Right lobe of liver (tissue), 4 donors: ENCODE data around the gene NUCKS1.

Experiments used
- POLR2A ChIP-seq: fragments of 450-650 bp; IDR thresholded peaks from one replicate; pipeline ENCODE4 v1.6.1; 2017; ENCODE audit warnings: antibody characterized with exemption, mild to moderate bottlenecking
- TF ChIP-seq, protein P1 (sequence below), 4 donors: fragments of 200-600 bp in 3 of 4; fragments of 450-650 bp in 1 of 4; IDR thresholded peaks; one replicate each; pipeline versions ENCODE4 v1.5.1 to v1.8.0; 2016 to 2022; ENCODE audit warnings: antibody characterized with exemption in 4 of 4, mild to moderate bottlenecking in 2 of 4
- donor health status: DM: no; HTN: no; CAD: no.
- donor health status: DM: no; HTN: no; CAD: no.
- donor health status: DM: no; HTN: yes; CAD: no.

DNA sequence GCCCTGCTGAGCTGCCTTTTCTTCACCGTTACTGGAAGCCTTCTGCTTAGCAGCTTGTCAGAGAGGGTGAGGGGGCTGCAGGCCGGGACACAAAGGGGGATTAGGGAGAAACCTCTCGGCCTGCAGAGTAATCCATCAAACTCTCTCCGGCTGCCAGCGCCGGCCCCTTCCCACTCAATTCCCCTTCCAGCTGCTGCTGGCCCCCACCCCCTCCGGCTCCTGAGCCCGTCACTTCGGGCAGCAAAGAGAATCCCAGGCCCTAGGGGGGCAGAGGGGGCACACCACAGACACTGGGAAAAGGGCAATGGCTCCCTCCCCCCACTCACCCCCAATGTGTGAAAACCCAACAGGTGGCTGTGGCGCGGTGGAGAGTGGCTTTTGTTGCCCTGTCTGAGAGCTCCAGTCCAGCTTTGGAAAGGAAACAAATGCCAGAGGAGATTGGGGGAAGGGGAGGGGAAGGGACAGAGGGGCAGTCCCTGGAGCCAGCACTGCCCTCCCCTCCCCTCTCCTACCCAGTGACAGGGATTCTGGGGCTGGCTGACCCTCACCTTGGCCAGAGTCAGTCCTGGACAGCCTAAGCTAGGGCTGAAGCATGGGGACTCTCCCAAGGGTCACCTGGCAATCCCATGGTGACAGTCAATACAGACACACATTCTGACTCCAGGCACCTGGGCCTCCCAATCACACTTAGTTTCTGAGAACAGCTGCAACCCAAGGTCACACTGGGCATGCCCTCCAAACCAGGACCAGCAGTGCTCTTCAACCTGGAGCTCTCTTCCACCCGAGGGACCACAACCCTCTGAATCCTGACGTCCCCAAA is 79.2 kb downstream of the NUCKS1 start:
- TF ChIP-seq, protein P1, sequence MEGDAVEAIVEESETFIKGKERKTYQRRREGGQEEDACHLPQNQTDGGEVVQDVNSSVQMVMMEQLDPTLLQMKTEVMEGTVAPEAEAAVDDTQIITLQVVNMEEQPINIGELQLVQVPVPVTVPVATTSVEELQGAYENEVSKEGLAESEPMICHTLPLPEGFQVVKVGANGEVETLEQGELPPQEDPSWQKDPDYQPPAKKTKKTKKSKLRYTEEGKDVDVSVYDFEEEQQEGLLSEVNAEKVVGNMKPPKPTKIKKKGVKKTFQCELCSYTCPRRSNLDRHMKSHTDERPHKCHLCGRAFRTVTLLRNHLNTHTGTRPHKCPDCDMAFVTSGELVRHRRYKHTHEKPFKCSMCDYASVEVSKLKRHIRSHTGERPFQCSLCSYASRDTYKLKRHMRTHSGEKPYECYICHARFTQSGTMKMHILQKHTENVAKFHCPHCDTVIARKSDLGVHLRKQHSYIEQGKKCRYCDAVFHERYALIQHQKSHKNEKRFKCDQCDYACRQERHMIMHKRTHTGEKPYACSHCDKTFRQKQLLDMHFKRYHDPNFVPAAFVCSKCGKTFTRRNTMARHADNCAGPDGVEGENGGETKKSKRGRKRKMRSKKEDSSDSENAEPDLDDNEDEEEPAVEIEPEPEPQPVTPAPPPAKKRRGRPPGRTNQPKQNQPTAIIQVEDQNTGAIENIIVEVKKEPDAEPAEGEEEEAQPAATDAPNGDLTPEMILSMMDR (IDR thresholded peaks at IDR 0.05), result no peak
- no peak for TF ChIP-seq POLR2A
